NCI-H1930 (cell line): ENCODE measurements around the gene ERBB3.
A peak's percentile ranks its signal among the peaks of the same experiment; 100 is the strongest.

ENCODE experiments used
- DNase-seq, 2 experiments: peaks; one replicate each; lab custom pipeline; 2025; lab: John Stamatoyannopoulos, UW

The ERBB3 gene

GRCh38 chr12:56078931-56079722 is 838 bp upstream of the ERBB3 start:
- DNase-seq = peak in 1 of 2 experiments; percentile 64

- no peak for DNase-seq
Measured at GRCh38 chr12:56080556-56081138, 682 bp downstream of the ERBB3 start.

GRCh38 chr12:56081393-56082347 is 1.7 kb downstream of the ERBB3 start:
- no peak for DNase-seq

GRCh38 chr12:56082382-56082781 is 2.4 kb downstream of the ERBB3 start:
- DNase-seq = no peak

GRCh38 chr12:56082967-56083366 is 3.0 kb downstream of the ERBB3 start:
- no peak for DNase-seq

GRCh38 chr12:56084958-56085543 is 5.1 kb downstream of the ERBB3 start:
- DNase-seq = peak in 1 of 2 experiments; percentile 12

- no peak for DNase-seq
Measured at GRCh38 chr12:56086096-56086495, 6.1 kb downstream of the ERBB3 start.

GRCh38 chr12:56086608-56087007 is 6.6 kb downstream of the ERBB3 start:
- no peak for DNase-seq

- DNase-seq = no peak
Measured at GRCh38 chr12:56087220-56087619, 7.3 kb downstream of the ERBB3 start.

- DNase-seq = no peak
Measured at GRCh38 chr12:56097738-56098137, 17.8 kb downstream of the ERBB3 start.

- DNase-seq = no peak
Measured at GRCh38 chr12:56098592-56098991, 18.6 kb downstream of the ERBB3 start.

- DNase-seq = no peak
Measured at GRCh38 chr12:56099787-56100186, 19.8 kb downstream of the ERBB3 start.

GRCh38 chr12:56101045-56101444 is 21.1 kb downstream of the ERBB3 start:
- no peak for DNase-seq

GRCh38 chr12:56102683-56103065 is 22.7 kb downstream of the ERBB3 start:
- DNase-seq = no peak

- DNase-seq = no peak
Measured at GRCh38 chr12:56103066-56103711, 23.2 kb downstream of the ERBB3 start.

- no peak for DNase-seq
Measured at GRCh38 chr12:56103823-56104108, 23.8 kb downstream of the ERBB3 start.

GRCh38 chr12:56104109-56104814 is 24.3 kb downstream of the ERBB3 start, which contains the start of gene PA2G4:
TSS of gene PA2G4 (plus strand) at chr12:56104559. CDS start at chr12:56104738, 179 bp downstream.
- DNase-seq = peak; percentile 96 to 98

- DNase-seq = no peak
Measured at GRCh38 chr12:56104815-56105608, 25.0 kb downstream of the ERBB3 start.

GRCh38 chr12:56105609-56105902 is 25.6 kb downstream of the ERBB3 start:
- no peak for DNase-seq

- DNase-seq = no peak
Measured at GRCh38 chr12:56107242-56107641, 27.3 kb downstream of the ERBB3 start.

- no peak for DNase-seq
Measured at GRCh38 chr12:56110571-56110970, 30.6 kb downstream of the ERBB3 start.
